Skeletal muscle satellite cell (primary cell): ENCODE results near the gene TACO1. TPM values are rescaled to one million over a fixed set of nuclear protein-coding genes. Genes with fewer than 3 reads are reported as not detected.

Experiments
- H3K27me3 ChIP-seq: 2 replicates; pipeline ENCODE4 v1.7.0; 2013; ENCODE audit warnings: low read length; ENCODE audit not compliant: control insufficient read depth, insufficient read depth
- H3K36me3 ChIP-seq: 2 replicates; pipeline ENCODE4 v1.7.0; 2013; ENCODE audit warnings: mild to moderate bottlenecking, control low read depth, low read length; ENCODE audit not compliant: insufficient read depth
- H3K4me1 ChIP-seq: 2 replicates; pipeline ENCODE4 v1.7.0; 2013; ENCODE audit warnings: low read length; ENCODE audit not compliant: control insufficient read depth, insufficient read depth
- H3K4me2 ChIP-seq: 2 replicates; pipeline ENCODE4 v1.7.0; 2013; ENCODE audit warnings: mild to moderate bottlenecking, low read length
- H3K4me3 ChIP-seq: 2 replicates; pipeline ENCODE4 v1.7.0; 2013; ENCODE audit warnings: low read length
- H3K9ac ChIP-seq: 2 replicates; pipeline ENCODE4 v1.7.0; 2013; ENCODE audit warnings: mild to moderate bottlenecking, low read depth, low read length, moderate library complexity
- H3K9me3 ChIP-seq: replicated peaks from 2 replicates; pipeline ENCODE4 v1.7.0; 2013; ENCODE audit warnings: mild to moderate bottlenecking, control low read depth, low read length
- small RNA-seq: library from RNA; depleted of rRNA; stranded (forward); fragments of <200 nt; gene quantifications from one replicate; pipeline ENCODE3, GENCODE V24; 2012

The TACO1 gene

GRCh38 chr17:63644846-63645245 lies 44.2 kb downstream of the TACO1 start:
- no peak overlapping the region for H3K9ac ChIP-seq
- no peaks in the 10 kb centered on the region for H3K9me3 ChIP-seq
- no peak overlapping the region for H3K4me2 ChIP-seq
- no peaks in the 10 kb centered on the region for H3K36me3 ChIP-seq
- H3K4me3 ChIP-seq: no peak overlapping the region
- no peaks in the 10 kb centered on the region for H3K27me3 ChIP-seq
- H3K4me1 ChIP-seq: no peaks in the 10 kb centered on the region

GRCh38 chr17:63645775-63646487 lies 45.2 kb downstream of the TACO1 start:
- no peak overlapping the region for H3K4me3 ChIP-seq
- H3K9ac ChIP-seq: no peak overlapping the region
- H3K4me2 ChIP-seq: no peak overlapping the region
- H3K4me1 ChIP-seq: no peaks in the 10 kb centered on the region
- peaks cover under 1% of the 10 kb centered on the region for H3K36me3 ChIP-seq
- no peaks in the 10 kb centered on the region for H3K27me3 ChIP-seq
- H3K9me3 ChIP-seq: no peaks in the 10 kb centered on the region

GRCh38 chr17:63646488-63646806 lies 45.8 kb downstream of the TACO1 start:
- Histone ChIP-seq H3K9me3 (no peaks in the 10 kb centered on the region), H3K4me1 (no peaks in the 10 kb centered on the region), H3K36me3 (peaks cover 3% of the 10 kb centered on the region), H3K4me2 (no peak overlapping the region), H3K9ac (no peak overlapping the region), H3K27me3 (no peaks in the 10 kb centered on the region), H3K4me3 (no peak overlapping the region)

GRCh38 chr17:63647065-63647725 lies 46.5 kb downstream of the TACO1 start:
- Histone ChIP-seq H3K9me3 (no peaks in the 10 kb centered on the region), H3K36me3 (peaks cover 3% of the 10 kb centered on the region), H3K27me3 (no peaks in the 10 kb centered on the region), H3K4me1 (no peaks in the 10 kb centered on the region), H3K4me2 (no peak overlapping the region), H3K4me3 (no peak overlapping the region), H3K9ac (no peak overlapping the region)

- Histone ChIP-seq H3K9me3 (no peaks in the 10 kb centered on the region), H3K36me3 (peaks cover 3% of the 10 kb centered on the region), H3K4me3 (no peak overlapping the region), H3K27me3 (no peaks in the 10 kb centered on the region), H3K9ac (no peak overlapping the region), H3K4me2 (no peak overlapping the region), H3K4me1 (no peaks in the 10 kb centered on the region)
Observed at GRCh38 chr17:63647936-63648335, 47.2 kb downstream of the TACO1 start.

- H3K4me2 ChIP-seq: no peak overlapping the region
- peaks cover 8% of the 10 kb centered on the region for H3K36me3 ChIP-seq
- no peaks in the 10 kb centered on the region for H3K9me3 ChIP-seq
- no peaks in the 10 kb centered on the region for H3K27me3 ChIP-seq
- no peak overlapping the region for H3K4me3 ChIP-seq
- H3K9ac ChIP-seq: no peak overlapping the region
- no peaks in the 10 kb centered on the region for H3K4me1 ChIP-seq
Observed at GRCh38 chr17:63649813-63650212, 49.1 kb downstream of the TACO1 start.

- Histone ChIP-seq H3K27me3 (no peaks in the 10 kb centered on the region), H3K9me3 (no peaks in the 10 kb centered on the region), H3K4me1 (no peaks in the 10 kb centered on the region), H3K9ac (no peak overlapping the region), H3K36me3 (peaks cover 11% of the 10 kb centered on the region), H3K4me3 (no peak overlapping the region), H3K4me2 (no peak overlapping the region)
Observed at GRCh38 chr17:63652106-63652505, 51.4 kb downstream of the TACO1 start.

GRCh38 chr17:63653050-63653449 lies 52.4 kb downstream of the TACO1 start:
- no peaks in the 10 kb centered on the region for H3K4me1 ChIP-seq
- no peak overlapping the region for H3K9ac ChIP-seq
- no peak overlapping the region for H3K4me3 ChIP-seq
- no peaks in the 10 kb centered on the region for H3K27me3 ChIP-seq
- H3K4me2 ChIP-seq: no peak overlapping the region
- H3K9me3 ChIP-seq: no peaks in the 10 kb centered on the region
- peaks cover 16% of the 10 kb centered on the region for H3K36me3 ChIP-seq

GRCh38 chr17:63657786-63658185 lies 57.1 kb downstream of the TACO1 start:
- Histone ChIP-seq H3K4me1 (no peaks in the 10 kb centered on the region), H3K9me3 (no peaks in the 10 kb centered on the region), H3K9ac (no peak overlapping the region), H3K36me3 (peaks cover 18% of the 10 kb centered on the region), H3K27me3 (no peaks in the 10 kb centered on the region), H3K4me2 (no peak overlapping the region), H3K4me3 (no peak overlapping the region)

Small RNA genes within 50 kb of the gene (small RNA-seq; reads per million reads assigned to genes)
- gene RNU6-288P: not detected
